ENCODE measurements around the gene MCM3AP.

MCM3AP gene

GRCh38 chr21:46320331-46320801 is 35.0 kb upstream of the MCM3AP start:
- H3K36me3 ChIP-seq = peaks cover 7% of the 10 kb centered on the region; the same call in 1 of the 2 replicates
- no peaks in the 10 kb centered on the region; the same call in 1 of the 2 replicates for H3K4me1 ChIP-seq
- no peak for TF ChIP-seq CTCF (IDR thresholded peaks at IDR 0.05; ENCODE audit: low read depth, low read length)
- DNase-seq = no peak
- no peaks in the 10 kb centered on the region for H3K9me3 ChIP-seq
- no peaks in the 10 kb centered on the region for H3K27me3 ChIP-seq
- H3K4me3 ChIP-seq (ENCODE audit: low read depth, low read length) = peak overlapping the region; percentile 99

GRCh38 chr21:46319186-46319585 is 33.8 kb upstream of the MCM3AP start:
- DNase-seq = no peak
- H3K9me3 ChIP-seq = no peaks in the 10 kb centered on the region
- peaks cover 11% of the 10 kb centered on the region; the same call in 1 of the 2 replicates for H3K36me3 ChIP-seq
- H3K4me1 ChIP-seq = no peaks in the 10 kb centered on the region; the same call in 1 of the 2 replicates
- no peak for TF ChIP-seq CTCF (IDR thresholded peaks at IDR 0.05; ENCODE audit: low read depth, low read length)
- no peak overlapping the region for H3K4me3 ChIP-seq (ENCODE audit: low read depth, low read length)
- no peaks in the 10 kb centered on the region for H3K27me3 ChIP-seq

GRCh38 chr21:46318464-46318845 is 33.0 kb upstream of the MCM3AP start:
- peaks cover 12% of the 10 kb centered on the region; the same call in 1 of the 2 replicates for H3K36me3 ChIP-seq
- no peaks in the 10 kb centered on the region; the same call in 1 of the 2 replicates for H3K4me1 ChIP-seq
- H3K4me3 ChIP-seq (ENCODE audit: low read depth, low read length) = no peak overlapping the region
- no peak for TF ChIP-seq CTCF (IDR thresholded peaks at IDR 0.05; ENCODE audit: low read depth, low read length)
- no peaks in the 10 kb centered on the region for H3K27me3 ChIP-seq
- no peaks in the 10 kb centered on the region for H3K9me3 ChIP-seq
- DNase-seq = no peak

GRCh38 chr21:46317710-46318463 is 32.5 kb upstream of the MCM3AP start:
- H3K9me3 ChIP-seq = no peaks in the 10 kb centered on the region
- H3K27me3 ChIP-seq = no peaks in the 10 kb centered on the region
- no peaks in the 10 kb centered on the region; the same call in 1 of the 2 replicates for H3K4me1 ChIP-seq
- no peak overlapping the region for H3K4me3 ChIP-seq (ENCODE audit: low read depth, low read length)
- DNase-seq = no peak
- H3K36me3 ChIP-seq = peaks cover 15% of the 10 kb centered on the region; the same call in 1 of the 2 replicates
- no peak for TF ChIP-seq CTCF (IDR thresholded peaks at IDR 0.05; ENCODE audit: low read depth, low read length)

GRCh38 chr21:46316708-46317324 is 31.4 kb upstream of the MCM3AP start:
- no peaks in the 10 kb centered on the region; the same call in 1 of the 2 replicates for H3K4me1 ChIP-seq
- no peaks in the 10 kb centered on the region for H3K9me3 ChIP-seq
- H3K36me3 ChIP-seq = peaks cover 12% of the 10 kb centered on the region; the same call in 1 of the 2 replicates
- H3K4me3 ChIP-seq (ENCODE audit: low read depth, low read length) = no peak overlapping the region
- no peak for TF ChIP-seq CTCF (IDR thresholded peaks at IDR 0.05; ENCODE audit: low read depth, low read length)
- H3K27me3 ChIP-seq = no peaks in the 10 kb centered on the region
- no peak for DNase-seq

Data from BE2C (cell line).